Uterine smooth muscle cell (primary cell): ENCODE data around the gene CTXN3. TPM values are rescaled to one million over a fixed set of nuclear protein-coding genes. Genes with fewer than 3 reads are reported as not detected.

Source experiments
- total RNA-seq: library from RNA; depleted of rRNA; stranded (reverse); fragments of >200 nt; gene quantifications from 2 replicates; pipeline ENCODE4 v1.2.3, GENCODE V29; 2014

Gene CTXN3
- not detected in 2 replicates for total RNA-seq

DNA sequence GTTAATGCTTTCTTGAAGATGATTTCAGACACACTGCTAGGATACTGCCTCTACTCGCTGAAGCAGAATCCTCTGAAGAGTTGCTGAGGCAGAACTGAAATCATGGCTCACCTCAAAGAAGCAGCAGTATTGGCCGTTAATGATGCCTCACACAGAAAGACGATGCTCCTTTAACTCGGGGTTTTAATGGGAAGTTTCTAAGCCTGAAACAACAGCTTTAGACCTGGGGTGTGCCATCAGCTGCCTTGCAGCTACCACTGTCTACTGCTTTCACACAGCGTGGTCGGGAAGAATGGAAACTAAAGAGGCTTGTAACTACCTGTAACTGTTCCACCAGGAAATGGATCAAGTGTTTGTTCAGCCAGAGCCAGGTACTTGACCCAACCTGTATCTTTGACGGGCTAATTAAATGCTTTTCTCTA, at the start of gene CTXN3:
Gene CTXN3 (plus strand): TSS at position 65 of the 422 bp plus-strand sequence. CDS start 8,440 bp downstream, outside the sequence.

DNA sequence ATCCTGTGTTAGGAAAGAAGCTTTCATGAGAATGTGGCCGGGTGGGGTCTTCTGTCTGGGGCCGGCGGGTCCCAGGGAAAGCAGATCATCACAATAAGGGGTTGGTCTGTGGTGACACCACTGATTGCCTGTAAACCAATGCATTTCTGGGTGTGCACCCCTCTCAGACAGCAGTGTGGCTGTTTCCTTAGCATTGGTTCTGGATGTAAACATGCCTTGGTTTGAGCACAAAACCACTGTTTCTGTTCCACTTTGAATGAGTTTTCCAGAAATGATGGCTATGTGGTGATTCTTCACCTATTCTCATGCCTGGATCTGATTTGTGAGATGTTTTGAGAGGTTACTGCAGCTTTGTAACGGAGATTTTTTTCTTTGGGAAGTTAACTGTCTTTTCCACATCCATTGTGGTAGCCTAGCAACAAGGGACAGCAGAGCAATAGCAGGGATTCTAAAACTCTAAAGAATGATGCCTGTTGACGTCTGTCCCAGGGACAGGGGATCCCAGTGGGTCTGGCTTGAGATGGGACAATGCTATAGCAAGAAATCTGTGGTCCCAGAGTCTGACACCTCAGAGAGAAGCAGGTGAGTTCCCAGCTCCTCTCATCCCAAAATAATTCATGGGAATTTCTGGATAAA, 54.2 kb downstream of the CTXN3 start, which contains the start of gene CCDC192:
Gene CCDC192 (plus strand): TSS at position 466 of the 636 bp plus-strand sequence. CDS start 55 bp downstream, at position 521.

Other genes with a start within 250 kb of the CTXN3 start
- 49.9 and 66.7 TPM in 2 replicates for gene PRRC1, start 131.4 kb upstream of the CTXN3 start, total RNA-seq
- gene CCDC192, start 54.3 kb downstream of the CTXN3 start, total RNA-seq = not detected in 2 replicates